T-helper 2 cell (primary cell): ENCODE data around the gene KLHL15.

ENCODE experiments used
- DNase-seq, 5 experiments: peaks; one replicate each; pipeline versions ENCODE4 v3.0.0 to v3.0.0-alpha.2; 2012 to 2022

Gene KLHL15

GRCh38 chrX:23945206-23945605 lies 81.8 kb downstream of the KLHL15 start:
- no peak for DNase-seq

GRCh38 chrX:23944234-23944633 lies 82.8 kb downstream of the KLHL15 start:
- DNase-seq, result no peak

GRCh38 chrX:23939203-23939602 lies 87.8 kb downstream of the KLHL15 start:
- no peak for DNase-seq

- no peak for DNase-seq
Measured at GRCh38 chrX:23938690-23939089, 88.3 kb downstream of the KLHL15 start.

GRCh38 chrX:23937100-23937499 lies 89.9 kb downstream of the KLHL15 start:
- no peak for DNase-seq

GRCh38 chrX:23936180-23936579 lies 90.8 kb downstream of the KLHL15 start:
- no peak for DNase-seq

GRCh38 chrX:23935106-23935505 lies 91.9 kb downstream of the KLHL15 start:
- DNase-seq, result no peak
